HG02678 (cell line): ENCODE results near the gene RNF208.

Experiments
- ATAC-seq: cut with Tn5 transposase; IDR thresholded peaks from one replicate; pipeline ENCODE4 v1.9.1; 2021; ENCODE audit warnings: mild to moderate bottlenecking, moderate library complexity; ENCODE audit not compliant: unreplicated experiment

Gene RNF208

DNA sequence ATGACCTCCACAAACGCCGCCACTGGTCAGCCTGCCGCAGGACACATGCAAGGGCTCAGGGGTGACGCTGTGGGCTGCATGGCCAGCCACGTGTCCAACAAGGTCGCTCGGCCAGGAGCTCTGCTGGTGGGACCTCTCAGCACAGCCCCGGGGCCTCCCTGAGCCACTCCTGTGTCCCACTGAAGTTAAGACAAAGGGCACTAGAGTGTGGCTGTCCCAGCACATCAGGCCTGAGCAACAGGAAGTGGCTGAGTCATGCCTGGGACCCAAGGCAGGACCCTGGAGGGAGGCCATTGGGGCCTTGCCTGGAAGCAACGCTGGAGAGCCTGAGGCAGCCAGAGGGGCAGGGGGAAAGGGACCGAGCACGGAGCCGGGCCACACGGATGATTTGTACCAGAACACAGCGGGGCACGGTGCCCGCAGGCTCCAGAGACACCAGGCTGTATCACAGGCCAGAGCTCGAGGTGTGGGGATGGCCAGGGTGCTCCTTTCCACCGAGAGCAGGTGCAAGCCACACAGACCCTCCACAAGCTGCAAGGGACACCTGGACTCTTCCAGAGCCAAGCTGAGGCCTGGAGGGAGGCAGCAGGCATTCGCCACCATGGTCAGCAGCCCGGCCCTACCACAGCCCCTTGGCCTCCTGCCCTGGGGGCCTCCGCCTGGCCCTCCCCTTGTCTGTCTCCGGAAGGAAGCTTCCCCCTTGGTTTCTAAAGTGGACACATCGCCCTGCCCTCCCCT is 43.7 kb downstream of the RNF208 start:
- no peak for ATAC-seq

DNA sequence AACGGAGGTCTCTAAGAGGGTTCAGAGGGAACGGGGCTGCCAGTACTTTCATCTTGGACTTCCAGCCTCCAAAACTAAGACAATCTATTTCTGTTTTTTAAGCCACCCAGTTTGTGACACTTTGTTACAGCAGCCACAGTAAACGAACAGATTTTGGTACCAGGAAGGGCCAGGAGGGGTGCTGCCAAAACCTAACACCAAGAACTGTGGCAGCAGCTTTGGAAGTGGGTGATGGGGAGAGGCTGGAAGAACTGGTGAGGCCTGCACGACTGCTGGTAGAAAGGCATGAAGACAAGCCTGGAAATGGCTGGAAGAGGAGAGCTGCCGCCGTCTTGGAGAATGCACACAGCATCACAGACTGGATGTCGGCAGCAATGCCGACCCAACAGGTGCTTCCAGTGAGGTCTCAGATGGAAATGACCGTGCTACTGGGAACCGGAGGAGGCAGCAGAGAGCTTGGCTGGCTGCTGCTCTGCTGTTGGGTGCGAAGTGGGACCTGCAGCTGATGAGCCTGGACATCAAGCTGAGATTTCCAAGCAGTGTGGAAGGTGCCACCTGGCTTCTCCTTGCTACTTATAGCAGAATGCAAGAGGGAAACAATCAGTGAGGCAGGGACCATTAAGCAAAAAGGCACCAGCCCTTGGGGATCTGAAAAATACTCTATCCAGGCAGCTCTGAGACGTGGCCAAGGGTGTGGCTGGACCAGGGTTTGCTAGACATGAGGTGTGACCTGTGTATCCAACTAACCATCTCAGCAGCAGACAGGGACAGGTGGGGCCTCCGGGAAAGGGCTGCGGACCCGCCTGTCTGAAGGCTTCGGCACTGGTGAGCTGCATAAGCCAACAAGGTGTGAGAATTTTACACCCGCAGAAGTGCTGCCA is 45.5 kb downstream of the RNF208 start:
- no peak for ATAC-seq

DNA sequence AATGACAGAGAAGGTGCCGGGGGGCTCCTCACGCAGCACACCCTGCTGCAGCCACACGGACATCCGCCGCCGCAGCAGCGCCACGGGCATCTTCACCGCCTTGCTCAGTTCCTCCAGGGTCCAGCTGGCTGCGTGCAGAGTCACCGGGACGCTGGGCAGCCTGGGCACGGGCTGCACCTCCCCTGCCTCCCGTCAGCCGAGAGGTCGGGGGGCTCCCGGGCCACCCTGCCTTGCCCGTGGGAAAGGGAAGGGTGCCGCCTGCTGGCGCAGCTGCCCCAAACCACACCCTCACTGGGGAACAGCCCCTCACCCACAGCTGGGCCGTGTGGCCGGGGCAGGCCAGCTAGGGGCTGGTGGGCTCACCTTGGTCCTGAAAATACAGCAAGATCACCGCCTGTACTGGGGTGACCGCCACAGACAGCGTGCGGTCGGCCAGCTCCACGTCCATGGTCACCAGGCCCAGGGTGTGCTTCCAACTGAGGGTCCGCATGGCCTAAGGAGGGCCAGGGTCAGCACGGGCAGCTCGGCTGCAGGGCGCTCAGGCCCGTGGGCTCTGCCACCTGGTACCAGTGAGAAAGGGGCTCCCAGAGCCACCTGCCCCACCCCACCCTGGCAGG is 46.6 kb downstream of the RNF208 start:
- ATAC-seq: no peak

DNA sequence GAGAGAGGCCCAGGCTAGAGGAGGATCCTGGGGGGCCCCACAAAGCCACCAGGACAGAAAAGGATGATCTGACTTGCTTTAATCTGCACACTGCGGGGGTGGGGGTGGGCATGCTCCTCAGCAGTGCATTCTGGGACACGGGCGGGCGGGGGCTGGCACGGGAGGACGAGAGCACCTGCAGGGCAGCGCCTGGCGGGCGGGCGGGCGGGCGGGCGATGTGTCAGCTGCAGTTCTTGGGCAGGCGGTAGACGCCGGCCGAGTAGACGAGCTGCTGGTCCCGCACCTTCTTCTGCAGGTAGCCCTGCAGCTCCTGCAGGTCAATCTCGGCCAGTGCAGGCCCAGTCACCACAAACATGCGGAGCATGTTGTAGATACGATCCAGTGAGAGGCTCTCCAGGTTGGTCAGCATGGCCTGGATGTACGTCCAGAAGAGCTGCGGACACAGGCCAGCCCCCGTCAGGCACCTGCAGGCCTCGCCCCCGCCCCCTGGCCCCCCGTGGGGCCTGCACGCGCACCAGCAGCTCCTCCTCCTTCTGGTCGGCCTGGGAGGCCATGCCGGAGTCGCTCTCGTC is 47.2 kb downstream of the RNF208 start:
- no peak for ATAC-seq

DNA sequence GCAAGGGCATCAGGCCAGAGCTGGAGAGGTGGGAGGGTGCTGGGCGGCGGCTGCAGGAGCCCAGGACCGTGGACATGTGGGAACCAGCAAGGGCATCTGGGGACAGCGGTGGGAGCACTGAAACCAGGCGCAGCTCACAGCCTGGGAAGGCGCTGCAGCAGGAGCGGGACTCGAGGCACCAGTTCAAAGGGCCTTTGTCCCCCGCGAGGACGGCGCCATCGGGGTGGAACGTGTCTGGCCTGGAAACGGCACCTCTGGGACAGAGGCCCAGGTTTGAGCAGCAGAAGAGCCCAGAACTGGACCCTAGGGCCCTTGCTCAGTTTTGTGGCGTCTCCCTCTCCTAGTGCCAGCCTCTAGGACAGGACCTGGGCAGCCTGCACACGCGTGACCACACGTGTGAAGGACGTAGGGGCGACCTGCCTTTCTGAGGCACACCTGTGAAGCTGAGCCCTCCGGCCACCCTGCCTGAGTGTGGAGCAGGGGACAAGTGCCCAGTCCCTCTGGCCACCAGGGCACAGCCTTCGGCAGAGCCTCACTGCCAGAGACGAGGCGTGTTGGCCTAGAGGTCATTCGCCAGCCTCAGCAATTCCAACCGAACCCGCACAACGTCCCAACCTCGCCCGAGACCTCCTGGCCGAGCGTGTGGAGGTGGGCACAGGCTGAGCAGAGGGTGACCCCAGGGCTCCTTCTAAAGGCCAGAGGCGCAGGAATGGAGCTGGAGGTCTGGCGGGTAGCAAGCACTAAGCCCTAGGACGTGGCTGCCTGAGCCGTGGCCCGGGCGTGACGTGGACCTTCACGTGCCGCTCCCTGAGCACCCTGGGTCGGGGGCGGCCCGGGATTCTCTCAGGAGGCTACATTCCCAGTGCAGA is 48.0 kb downstream of the RNF208 start:
- no peak for ATAC-seq

DNA sequence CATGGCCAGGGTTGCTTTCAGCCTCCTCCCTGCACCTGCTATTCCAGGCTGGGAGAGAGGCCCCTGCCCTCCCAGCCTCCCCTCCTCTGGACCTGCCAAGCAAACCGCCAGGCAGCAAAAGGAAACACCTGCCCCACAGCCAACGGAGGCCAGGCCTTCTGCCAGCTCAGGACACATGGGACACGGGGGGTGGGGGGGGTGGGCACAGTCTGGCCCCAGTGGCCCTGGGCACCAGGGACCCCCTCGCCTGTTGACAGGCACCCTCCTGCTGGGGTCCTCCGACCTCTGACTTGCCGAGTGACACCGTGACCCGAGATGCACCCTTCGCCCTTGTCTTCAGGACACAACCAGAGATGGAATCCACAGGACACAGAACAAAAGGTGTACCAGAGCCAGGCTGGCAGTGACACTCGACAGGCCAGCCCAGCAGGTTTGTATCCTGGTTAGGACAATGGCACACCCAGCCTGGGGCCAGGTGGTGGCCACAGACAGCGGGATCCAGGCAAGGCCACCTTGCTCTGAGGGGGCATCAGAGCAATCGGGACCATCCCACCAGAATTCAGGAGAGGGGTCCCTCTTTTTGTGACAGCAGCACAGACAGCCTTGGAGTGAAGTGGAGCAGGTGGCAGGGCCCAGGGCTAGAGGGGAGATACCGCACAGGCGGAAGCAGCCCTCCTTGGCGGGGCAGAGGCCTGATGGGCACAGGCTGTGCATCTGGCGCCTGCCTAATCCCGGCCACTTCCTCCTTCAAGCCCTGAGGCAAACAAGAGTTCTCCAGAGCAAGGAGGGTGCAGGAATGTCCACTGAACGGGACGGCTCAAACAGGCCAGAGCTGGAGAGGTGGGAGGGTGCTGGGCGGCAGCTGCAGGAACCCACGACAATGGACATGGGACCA is 48.9 kb downstream of the RNF208 start:
- ATAC-seq: no peak

DNA sequence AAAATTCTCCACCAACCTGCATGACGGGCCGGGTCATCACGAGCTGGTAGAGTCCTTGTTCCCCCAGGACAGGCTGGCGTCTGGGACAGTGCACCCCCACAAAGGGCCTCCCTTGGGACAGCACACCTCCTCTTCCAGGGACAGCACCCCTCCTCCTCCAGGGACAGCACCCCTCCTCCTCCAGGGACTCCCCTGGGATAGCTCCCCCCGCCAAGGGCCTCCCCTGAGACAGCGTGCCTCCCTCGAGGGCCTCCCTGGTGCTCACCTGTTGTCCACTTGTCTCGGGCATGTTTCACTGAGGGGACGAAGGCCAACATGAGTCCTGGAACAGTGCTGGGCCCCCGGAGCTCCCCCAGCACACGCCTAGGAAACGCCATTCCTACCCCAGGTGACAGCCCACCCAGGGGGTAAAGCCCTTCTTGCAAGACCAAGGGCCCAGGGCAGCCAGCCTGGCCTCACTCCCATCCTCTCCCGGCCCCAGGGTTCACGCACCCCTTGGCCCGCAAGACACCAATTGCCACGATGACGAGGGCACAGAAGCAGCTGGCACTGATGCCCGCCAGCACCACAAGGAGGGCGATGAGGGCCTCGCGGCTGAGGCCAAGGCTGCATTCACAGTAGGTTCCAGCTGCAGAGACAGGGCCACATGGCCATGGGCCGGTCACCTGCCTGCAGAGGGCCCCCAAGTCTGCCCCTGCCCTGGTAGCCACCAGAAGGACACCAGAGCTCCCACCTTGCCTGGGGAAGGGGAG is 50.7 kb downstream of the RNF208 start:
- ATAC-seq: no peak

DNA sequence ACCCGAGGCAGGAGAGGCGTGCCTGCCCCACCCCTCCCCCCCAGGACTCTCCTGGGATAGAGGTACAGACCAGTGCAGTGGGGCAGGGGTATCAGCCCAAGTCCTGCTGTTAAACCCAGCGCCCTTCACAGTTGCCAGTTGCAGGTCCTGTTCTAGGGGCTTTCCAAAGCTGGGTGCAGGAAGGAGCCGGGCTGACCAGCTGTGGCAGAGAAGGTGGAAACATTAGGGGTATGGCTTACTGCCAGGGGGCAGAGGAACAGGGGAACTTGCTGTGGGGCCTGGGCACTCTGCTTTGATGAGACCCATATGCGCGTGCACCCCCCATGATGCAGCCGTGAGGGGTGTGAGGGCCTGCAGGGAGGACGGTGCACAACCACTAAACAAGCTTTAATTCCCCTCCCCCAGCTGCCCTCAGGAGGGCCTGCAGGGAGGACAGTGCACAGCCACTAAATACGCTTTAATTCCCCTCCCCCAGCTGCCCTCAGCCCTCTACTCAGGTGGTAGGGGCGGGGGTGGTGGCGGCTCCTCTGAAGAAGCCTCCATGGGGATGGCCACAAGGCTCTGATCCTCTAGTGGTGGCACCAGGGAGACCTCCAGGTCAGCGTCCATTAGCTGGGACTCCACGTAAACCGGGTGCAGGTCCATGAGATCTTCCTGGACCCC is 51.4 kb downstream of the RNF208 start:
- no peak for ATAC-seq
